K562 (cell line): ENCODE data around the gene PAN2. TPM values are rescaled to one million over a fixed set of nuclear protein-coding genes. Genes with fewer than 3 reads are reported as not detected.
A peak's percentile ranks its signal among the peaks of the same experiment; 100 is the strongest.

Source experiments
- BMI1 ChIP-seq: fragments of 150-350 bp; IDR thresholded peaks from 2 replicates; pipeline ENCODE4 v1.6.1; 2014; ENCODE audit warnings: low read length
- CBFA2T3 ChIP-seq: fragments of 450-650 bp; IDR thresholded peaks from 2 replicates; pipeline ENCODE4 v1.6.1; 2017
- EGR1 ChIP-seq: fragments of 450-650 bp; conservative IDR thresholded peaks from 2 replicates; pipeline ENCODE4 v1.6.1; 2017; ENCODE audit warnings: mild to moderate bottlenecking
- FIP1L1 ChIP-seq: fragments of 200-400 bp; formaldehyde crosslinking; IDR thresholded peaks from 2 replicates; pipeline ENCODE4 v1.6.1; 2018; ENCODE audit warnings: mild to moderate bottlenecking, low read depth, low read length; ENCODE audit not compliant: poor library complexity, severe bottlenecking
- HDGF ChIP-seq: fragments of 450-650 bp; IDR thresholded peaks from 2 replicates; pipeline ENCODE4 v1.6.1; 2016
- HNRNPK ChIP-seq: fragments of 200-400 bp; formaldehyde crosslinking; IDR thresholded peaks from one replicate; pipeline ENCODE4 v1.6.1; 2018; ENCODE audit warnings: mild to moderate bottlenecking, low read depth, low read length; ENCODE audit not compliant: poor library complexity, severe bottlenecking
- HNRNPLL ChIP-seq: fragments of 200-400 bp; formaldehyde crosslinking; IDR thresholded peaks from 2 replicates; pipeline ENCODE4 v1.6.1; 2017; ENCODE audit warnings: low read length, low read depth, mild to moderate bottlenecking; ENCODE audit not compliant: poor library complexity, severe bottlenecking
- KDM5B ChIP-seq: fragments of 200-600 bp; sonication (generic); IDR thresholded peaks from 2 replicates; pipeline ENCODE4 v1.6.1; 2012; ENCODE audit warnings: low read depth, mild to moderate bottlenecking, moderate library complexity, low read length, control low read depth, inconsistent platforms; ENCODE audit not compliant: insufficient replicate concordance
- KLF10 ChIP-seq: fragments of 250-450 bp; sonication (Bioruptor Pico); IDR thresholded peaks from 2 replicates; pipeline ENCODE4 v1.6.1; 2021; ENCODE audit warnings: matching md5 sums
- RFX5 ChIP-seq: IDR thresholded peaks from 2 replicates; pipeline ENCODE4 v1.6.1; 2011; ENCODE audit warnings: low read depth, mild to moderate bottlenecking, improper control_type of control experiment, low read length
- SNRNP70 ChIP-seq: fragments of 200-400 bp; formaldehyde crosslinking; optimal IDR thresholded peaks from 2 replicates; pipeline ENCODE3; 2017; ENCODE audit warnings: low read depth, low read length
- SRSF7 ChIP-seq: fragments of 200-400 bp; formaldehyde crosslinking; optimal IDR thresholded peaks from 2 replicates; pipeline ENCODE3; 2017; ENCODE audit warnings: mild to moderate bottlenecking, low read depth, low read length
- TEAD4 ChIP-seq, 2 experiments: sonication (generic) in 1 of 2; formaldehyde crosslinking in 1 of 2; IDR thresholded peaks; 2 replicates each; pipeline versions ENCODE4 v1.6.1 to v1.8.0; 2012 to 2022; ENCODE audit warnings: borderline replicate concordance in 1 of 2, inconsistent platforms in 1 of 2, low read length in 1 of 2, mild to moderate bottlenecking in 1 of 2, missing genetic modification reagents in 1 of 2
- polyA plus RNA-seq, 8 experiments: library from polyadenylated mRNA; depleted of rRNA in 4 of 8; stranded (reverse) in 5 of 8; unstranded in 3 of 8; fragments of >200 nt; fragmentation: Nextera tagmentation in 2 of 8; fragmentation: Illumina TruSeq in 1 of 8; extraction: Ambion mirVana in 2 of 8; extraction: Trizol in 1 of 8; gene quantifications; 2 replicates each; pipeline versions ENCODE4 v1.2.1 to v1.2.3, GENCODE V29; 2011 to 2014; ENCODE audit warnings: inconsistent platforms in 1 of 8, missing spikeins in 1 of 8
- total RNA-seq, 7 experiments: library from RNA; depleted of rRNA in 6 of 7; stranded (reverse); fragments of >200 nt in 6 of 7; fragmentation: Illumina TruSeq in 2 of 7; extraction: Trizol in 2 of 7; gene quantifications; 2 replicates each; pipeline versions ENCODE4 v1.2.1 to v1.2.3, GENCODE V29; 2011 to 2021; ENCODE audit warnings: low replicate concordance in 1 of 7
- TF ChIP-seq, protein P1 (sequence below): fragments of 450-650 bp; formaldehyde crosslinking; IDR thresholded peaks from 2 replicates; pipeline ENCODE4 v1.4.0; 2020; ENCODE audit warnings: mild to moderate bottlenecking
- TF ChIP-seq, protein P2 (sequence below): IDR thresholded peaks from 2 replicates; pipeline ENCODE4 v1.6.1; 2014; ENCODE audit warnings: antibody characterized with exemption
- TF ChIP-seq, protein P3 (sequence below): fragments of 250-450 bp; sonication (Bioruptor Pico); IDR thresholded peaks from 2 replicates; pipeline ENCODE4 v1.4.0; 2020
- TF ChIP-seq, protein P4 (sequence below): fragments of 450-650 bp; IDR thresholded peaks from one replicate; pipeline ENCODE4 v1.6.1; 2018; ENCODE audit warnings: mild to moderate bottlenecking, moderate library complexity; ENCODE audit not compliant: partially characterized antibody

Gene PAN2
- total and polyA plus RNA-seq, 9 of the 15 experiments (the other 6 are each of a cell fraction or from before 2014, with no cell fraction given): 15.0 to 66.1 (median 25.9) TPM

DNA sequence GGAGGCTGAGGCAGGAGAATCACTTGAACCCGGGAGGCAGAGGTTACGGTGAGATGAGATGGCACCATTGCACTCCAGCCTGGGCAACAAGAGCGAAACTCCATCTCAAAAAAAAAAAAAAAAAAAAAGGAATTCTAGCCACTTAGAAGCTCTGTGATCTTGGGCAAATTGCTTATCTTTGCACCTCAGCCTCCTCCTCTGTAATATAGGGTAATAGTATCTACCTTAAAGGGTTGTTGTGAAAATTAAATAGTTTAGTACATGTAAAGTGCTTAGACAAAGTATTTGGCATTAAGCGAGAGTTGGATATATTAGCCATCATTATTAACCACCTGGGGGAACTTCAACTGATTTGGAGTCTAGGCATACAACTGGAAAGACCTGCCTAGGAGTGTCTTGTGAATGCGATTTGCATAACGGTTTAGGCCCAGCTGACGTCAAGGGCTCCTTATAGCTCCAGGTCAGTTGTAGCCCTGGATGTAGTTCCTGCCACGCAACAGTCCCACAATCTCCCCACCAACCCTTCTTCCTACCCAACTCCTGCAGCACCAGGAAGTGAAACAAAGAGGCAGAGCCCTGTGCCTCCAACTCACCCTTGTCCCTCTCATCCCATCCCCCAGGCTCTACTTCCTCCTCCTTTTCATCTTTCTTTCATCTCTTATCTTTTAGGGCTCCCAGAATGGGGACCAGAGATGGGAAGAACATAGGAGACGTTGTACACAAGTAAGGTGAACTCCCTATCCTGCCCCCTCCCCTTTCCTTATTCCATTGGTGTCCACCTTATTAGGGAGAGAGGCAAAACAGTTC is 2.8 kb upstream of the PAN2 start (continued):
- TF ChIP-seq KDM5B: peak; percentile 74
- no peak for TF ChIP-seq HNRNPLL
- TF ChIP-seq HDGF: no peak
- TF ChIP-seq, protein P1, sequence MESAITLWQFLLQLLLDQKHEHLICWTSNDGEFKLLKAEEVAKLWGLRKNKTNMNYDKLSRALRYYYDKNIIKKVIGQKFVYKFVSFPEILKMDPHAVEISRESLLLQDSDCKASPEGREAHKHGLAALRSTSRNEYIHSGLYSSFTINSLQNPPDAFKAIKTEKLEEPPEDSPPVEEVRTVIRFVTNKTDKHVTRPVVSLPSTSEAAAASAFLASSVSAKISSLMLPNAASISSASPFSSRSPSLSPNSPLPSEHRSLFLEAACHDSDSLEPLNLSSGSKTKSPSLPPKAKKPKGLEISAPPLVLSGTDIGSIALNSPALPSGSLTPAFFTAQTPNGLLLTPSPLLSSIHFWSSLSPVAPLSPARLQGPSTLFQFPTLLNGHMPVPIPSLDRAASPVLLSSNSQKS (CRISPR knock-in tag): no peak
- TF ChIP-seq BMI1: no peak
- TF ChIP-seq CBFA2T3: 0 out of 2 replicates have a peak, but pooled peaks have one; percentile 14
- TF ChIP-seq KLF10: no peak
- no peak for TF ChIP-seq FIP1L1
- TF ChIP-seq, protein P2, sequence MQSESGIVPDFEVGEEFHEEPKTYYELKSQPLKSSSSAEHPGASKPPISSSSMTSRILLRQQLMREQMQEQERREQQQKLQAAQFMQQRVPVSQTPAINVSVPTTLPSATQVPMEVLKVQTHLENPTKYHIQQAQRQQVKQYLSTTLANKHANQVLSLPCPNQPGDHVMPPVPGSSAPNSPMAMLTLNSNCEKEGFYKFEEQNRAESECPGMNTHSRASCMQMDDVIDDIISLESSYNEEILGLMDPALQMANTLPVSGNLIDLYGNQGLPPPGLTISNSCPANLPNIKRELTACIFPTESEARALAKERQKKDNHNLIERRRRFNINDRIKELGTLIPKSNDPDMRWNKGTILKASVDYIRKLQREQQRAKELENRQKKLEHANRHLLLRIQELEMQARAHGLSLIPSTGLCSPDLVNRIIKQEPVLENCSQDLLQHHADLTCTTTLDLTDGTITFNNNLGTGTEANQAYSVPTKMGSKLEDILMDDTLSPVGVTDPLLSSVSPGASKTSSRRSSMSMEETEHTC: peak; percentile 70; the same call in 1 of the 2 replicates
- TF ChIP-seq TEAD4 (IDR thresholded peaks at IDR 0.05; ENCODE audit: low read length): no peak; the same call in 1 of the 2 replicates
- no peak for TF ChIP-seq TEAD4 (CRISPR knock-in tag; IDR thresholded peaks at IDR 0.05; ENCODE audit: borderline replicate concordance)
- TF ChIP-seq RFX5: no peak
- no peak for TF ChIP-seq HNRNPK
- TF ChIP-seq, protein P3, sequence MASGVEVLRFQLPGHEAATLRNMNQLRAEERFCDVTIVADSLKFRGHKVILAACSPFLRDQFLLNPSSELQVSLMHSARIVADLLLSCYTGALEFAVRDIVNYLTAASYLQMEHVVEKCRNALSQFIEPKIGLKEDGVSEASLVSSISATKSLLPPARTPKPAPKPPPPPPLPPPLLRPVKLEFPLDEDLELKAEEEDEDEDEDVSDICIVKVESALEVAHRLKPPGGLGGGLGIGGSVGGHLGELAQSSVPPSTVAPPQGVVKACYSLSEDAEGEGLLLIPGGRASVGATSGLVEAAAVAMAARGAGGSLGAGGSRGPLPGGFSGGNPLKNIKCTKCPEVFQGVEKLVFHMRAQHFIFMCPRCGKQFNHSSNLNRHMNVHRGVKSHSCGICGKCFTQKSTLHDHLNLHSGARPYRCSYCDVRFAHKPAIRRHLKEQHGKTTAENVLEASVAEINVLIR (CRISPR knock-in tag): peak; percentile 70
- TF ChIP-seq SNRNP70: no peak
- TF ChIP-seq, protein P4, sequence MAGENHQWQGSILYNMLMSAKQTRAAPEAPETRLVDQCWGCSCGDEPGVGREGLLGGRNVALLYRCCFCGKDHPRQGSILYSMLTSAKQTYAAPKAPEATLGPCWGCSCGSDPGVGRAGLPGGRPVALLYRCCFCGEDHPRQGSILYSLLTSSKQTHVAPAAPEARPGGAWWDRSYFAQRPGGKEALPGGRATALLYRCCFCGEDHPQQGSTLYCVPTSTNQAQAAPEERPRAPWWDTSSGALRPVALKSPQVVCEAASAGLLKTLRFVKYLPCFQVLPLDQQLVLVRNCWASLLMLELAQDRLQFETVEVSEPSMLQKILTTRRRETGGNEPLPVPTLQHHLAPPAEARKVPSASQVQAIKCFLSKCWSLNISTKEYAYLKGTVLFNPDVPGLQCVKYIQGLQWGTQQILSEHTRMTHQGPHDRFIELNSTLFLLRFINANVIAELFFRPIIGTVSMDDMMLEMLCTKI: no peak
- TF ChIP-seq SRSF7: no peak
- no peak for TF ChIP-seq EGR1
